HepG2 (cell line): ENCODE measurements around the gene RNF4. TPM values are rescaled to one million over a fixed set of nuclear protein-coding genes. Genes with fewer than 3 reads are reported as not detected.
A peak's percentile ranks its signal among the peaks of the same experiment; 100 is the strongest.

ENCODE experiments used
- AGO1 ChIP-seq: fragments of 200-400 bp; formaldehyde crosslinking; IDR thresholded peaks from 2 replicates; pipeline ENCODE4 v1.6.1; 2017; ENCODE audit warnings: mild to moderate bottlenecking, low read depth, low read length, moderate library complexity; ENCODE audit not compliant: poor library complexity, severe bottlenecking
- DPF2 ChIP-seq: sonication (generic); formaldehyde crosslinking; IDR thresholded peaks from 2 replicates; pipeline ENCODE4 v1.4.0; 2020; ENCODE audit warnings: mild to moderate bottlenecking, low read depth, missing genetic modification reagents, borderline replicate concordance
- GATAD2A ChIP-seq: IDR thresholded peaks from 2 replicates; pipeline ENCODE4 v1.6.1; 2016
- GLI4 ChIP-seq: sonication (generic); formaldehyde crosslinking; IDR thresholded peaks from 2 replicates; pipeline ENCODE4 v1.5.1; 2020; ENCODE audit warnings: missing genetic modification reagents, mild to moderate bottlenecking, moderate library complexity, borderline replicate concordance
- KAT7 ChIP-seq: IDR thresholded peaks from 2 replicates; pipeline ENCODE4 v1.6.1; 2018; ENCODE audit warnings: borderline replicate concordance, missing compliant biosample characterization
- MTA1 ChIP-seq: sonication (generic); formaldehyde crosslinking; IDR thresholded peaks from 2 replicates; pipeline ENCODE4 v1.4.0; 2020; ENCODE audit warnings: missing genetic modification reagents, mild to moderate bottlenecking, borderline replicate concordance
- NCOA1 ChIP-seq: sonication (generic); formaldehyde crosslinking; IDR thresholded peaks from 2 replicates; pipeline ENCODE4 v1.9.0; 2021; ENCODE audit warnings: missing genetic modification reagents
- ZMYM4 ChIP-seq: sonication (generic); formaldehyde crosslinking; IDR thresholded peaks from 2 replicates; pipeline ENCODE4 v1.8.1; 2023; ENCODE audit warnings: mild to moderate bottlenecking, missing genetic modification reagents
- ZNF468 ChIP-seq: sonication (generic); formaldehyde crosslinking; IDR thresholded peaks from 2 replicates; pipeline ENCODE4 v1.8.0; 2022; ENCODE audit warnings: mild to moderate bottlenecking, moderate library complexity, missing genetic modification reagents
- polyA plus RNA-seq, 8 experiments: library from polyadenylated mRNA; depleted of rRNA in 3 of 8; stranded (reverse) in 7 of 8; unstranded in 1 of 8; fragments of >200 nt; fragmentation: Illumina TruSeq in 4 of 8; extraction: Trizol in 4 of 8; gene quantifications; 2 replicates each; pipeline versions ENCODE4 v1.2.1 to v1.2.3, GENCODE V29; 2011 to 2016; ENCODE audit warnings: low read depth in 4 of 8, missing spikeins in 1 of 8, mixed read lengths in 1 of 8; ENCODE audit not compliant: insufficient read depth in 1 of 8
- total RNA-seq, 5 experiments: library from RNA; depleted of rRNA; stranded (reverse); fragments of >200 nt; fragmentation: Illumina TruSeq; extraction: Trizol; gene quantifications; 2 replicates each; pipeline ENCODE4 v1.2.3, GENCODE V29; 2016; ENCODE audit warnings: low read depth in 1 of 5
- TF ChIP-seq, protein P1 (sequence below): sonication (generic); formaldehyde crosslinking; IDR thresholded peaks from 2 replicates; pipeline ENCODE4 v1.8.0; 2022; ENCODE audit warnings: mild to moderate bottlenecking, missing genetic modification reagents
- TF ChIP-seq, protein P2 (sequence below): sonication (generic); formaldehyde crosslinking; IDR thresholded peaks from 2 replicates; pipeline ENCODE4 v1.9.0; 2022; ENCODE audit warnings: missing genetic modification reagents, mild to moderate bottlenecking, borderline replicate concordance
- TF ChIP-seq, protein P3 (sequence below), 2 experiments: sonication (generic) in 1 of 2; formaldehyde crosslinking in 1 of 2; IDR thresholded peaks; 2 replicates each; pipeline versions ENCODE4 v1.6.1 to v1.9.0; 2014 to 2022; ENCODE audit warnings: antibody characterized with exemption in 1 of 2, borderline replicate concordance in 1 of 2, inconsistent platforms in 1 of 2, low read depth in 1 of 2, missing genetic modification reagents in 1 of 2
- TF ChIP-seq, protein P4 (sequence below): sonication (generic); IDR thresholded peaks from 2 replicates; pipeline ENCODE4 v1.6.1; 2016; ENCODE audit warnings: low read depth, borderline replicate concordance
- TF ChIP-seq, protein P5 (sequence below): sonication (generic); formaldehyde crosslinking; IDR thresholded peaks from 2 replicates; pipeline ENCODE4 v1.4.0; 2020; ENCODE audit warnings: missing genetic modification reagents

RNF4 gene
- total and polyA plus RNA-seq, 2 of the 13 experiments (the other 11 are each of a cell fraction or from before 2014, with no cell fraction given) = 38.1 to 45.1 TPM

- TF ChIP-seq, protein P1, sequence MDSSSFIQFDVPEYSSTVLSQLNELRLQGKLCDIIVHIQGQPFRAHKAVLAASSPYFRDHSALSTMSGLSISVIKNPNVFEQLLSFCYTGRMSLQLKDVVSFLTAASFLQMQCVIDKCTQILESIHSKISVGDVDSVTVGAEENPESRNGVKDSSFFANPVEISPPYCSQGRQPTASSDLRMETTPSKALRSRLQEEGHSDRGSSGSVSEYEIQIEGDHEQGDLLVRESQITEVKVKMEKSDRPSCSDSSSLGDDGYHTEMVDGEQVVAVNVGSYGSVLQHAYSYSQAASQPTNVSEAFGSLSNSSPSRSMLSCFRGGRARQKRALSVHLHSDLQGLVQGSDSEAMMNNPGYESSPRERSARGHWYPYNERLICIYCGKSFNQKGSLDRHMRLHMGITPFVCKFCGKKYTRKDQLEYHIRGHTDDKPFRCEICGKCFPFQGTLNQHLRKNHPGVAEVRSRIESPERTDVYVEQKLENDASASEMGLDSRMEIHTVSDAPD = peak; percentile 88
- TF ChIP-seq MTA1 (CRISPR knock-in tag) (0 out of 2 replicates have a peak, but pooled peaks have one; percentile 22), KAT7 (CRISPR knock-in tag) (no peak), GLI4 (CRISPR knock-in tag) (no peak), DPF2 (CRISPR knock-in tag) (no peak), ZNF468 (CRISPR knock-in tag) (no peak), ZMYM4 (CRISPR knock-in tag) (peak; percentile 63; the same call in 1 of the 2 replicates), NCOA1 (CRISPR knock-in tag) (no peak), GATAD2A (CRISPR knock-in tag) (peak; percentile 84), AGO1 (no peak)
- TF ChIP-seq, protein P2, sequence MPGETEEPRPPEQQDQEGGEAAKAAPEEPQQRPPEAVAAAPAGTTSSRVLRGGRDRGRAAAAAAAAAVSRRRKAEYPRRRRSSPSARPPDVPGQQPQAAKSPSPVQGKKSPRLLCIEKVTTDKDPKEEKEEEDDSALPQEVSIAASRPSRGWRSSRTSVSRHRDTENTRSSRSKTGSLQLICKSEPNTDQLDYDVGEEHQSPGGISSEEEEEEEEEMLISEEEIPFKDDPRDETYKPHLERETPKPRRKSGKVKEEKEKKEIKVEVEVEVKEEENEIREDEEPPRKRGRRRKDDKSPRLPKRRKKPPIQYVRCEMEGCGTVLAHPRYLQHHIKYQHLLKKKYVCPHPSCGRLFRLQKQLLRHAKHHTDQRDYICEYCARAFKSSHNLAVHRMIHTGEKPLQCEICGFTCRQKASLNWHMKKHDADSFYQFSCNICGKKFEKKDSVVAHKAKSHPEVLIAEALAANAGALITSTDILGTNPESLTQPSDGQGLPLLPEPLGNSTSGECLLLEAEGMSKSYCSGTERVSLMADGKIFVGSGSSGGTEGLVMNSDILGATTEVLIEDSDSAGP (CRISPR knock-in tag) = peak; percentile 85
- TF ChIP-seq, protein P3, sequence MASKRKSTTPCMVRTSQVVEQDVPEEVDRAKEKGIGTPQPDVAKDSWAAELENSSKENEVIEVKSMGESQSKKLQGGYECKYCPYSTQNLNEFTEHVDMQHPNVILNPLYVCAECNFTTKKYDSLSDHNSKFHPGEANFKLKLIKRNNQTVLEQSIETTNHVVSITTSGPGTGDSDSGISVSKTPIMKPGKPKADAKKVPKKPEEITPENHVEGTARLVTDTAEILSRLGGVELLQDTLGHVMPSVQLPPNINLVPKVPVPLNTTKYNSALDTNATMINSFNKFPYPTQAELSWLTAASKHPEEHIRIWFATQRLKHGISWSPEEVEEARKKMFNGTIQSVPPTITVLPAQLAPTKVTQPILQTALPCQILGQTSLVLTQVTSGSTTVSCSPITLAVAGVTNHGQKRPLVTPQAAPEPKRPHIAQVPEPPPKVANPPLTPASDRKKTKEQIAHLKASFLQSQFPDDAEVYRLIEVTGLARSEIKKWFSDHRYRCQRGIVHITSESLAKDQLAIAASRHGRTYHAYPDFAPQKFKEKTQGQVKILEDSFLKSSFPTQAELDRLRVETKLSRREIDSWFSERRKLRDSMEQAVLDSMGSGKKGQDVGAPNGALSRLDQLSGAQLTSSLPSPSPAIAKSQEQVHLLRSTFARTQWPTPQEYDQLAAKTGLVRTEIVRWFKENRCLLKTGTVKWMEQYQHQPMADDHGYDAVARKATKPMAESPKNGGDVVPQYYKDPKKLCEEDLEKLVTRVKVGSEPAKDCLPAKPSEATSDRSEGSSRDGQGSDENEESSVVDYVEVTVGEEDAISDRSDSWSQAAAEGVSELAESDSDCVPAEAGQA (IDR thresholded peaks at IDR 0.05; ENCODE audit: low read depth) = no peak
- TF ChIP-seq, protein P3 (CRISPR knock-in tag; IDR thresholded peaks at IDR 0.05; ENCODE audit: borderline replicate concordance) = no peak
- TF ChIP-seq, protein P4, sequence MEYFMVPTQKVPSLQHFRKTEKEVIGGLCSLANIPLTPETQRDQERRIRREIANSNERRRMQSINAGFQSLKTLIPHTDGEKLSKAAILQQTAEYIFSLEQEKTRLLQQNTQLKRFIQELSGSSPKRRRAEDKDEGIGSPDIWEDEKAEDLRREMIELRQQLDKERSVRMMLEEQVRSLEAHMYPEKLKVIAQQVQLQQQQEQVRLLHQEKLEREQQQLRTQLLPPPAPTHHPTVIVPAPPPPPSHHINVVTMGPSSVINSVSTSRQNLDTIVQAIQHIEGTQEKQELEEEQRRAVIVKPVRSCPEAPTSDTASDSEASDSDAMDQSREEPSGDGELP = peak; percentile 24; the same call in 1 of the 2 replicates
- TF ChIP-seq, protein P5, sequence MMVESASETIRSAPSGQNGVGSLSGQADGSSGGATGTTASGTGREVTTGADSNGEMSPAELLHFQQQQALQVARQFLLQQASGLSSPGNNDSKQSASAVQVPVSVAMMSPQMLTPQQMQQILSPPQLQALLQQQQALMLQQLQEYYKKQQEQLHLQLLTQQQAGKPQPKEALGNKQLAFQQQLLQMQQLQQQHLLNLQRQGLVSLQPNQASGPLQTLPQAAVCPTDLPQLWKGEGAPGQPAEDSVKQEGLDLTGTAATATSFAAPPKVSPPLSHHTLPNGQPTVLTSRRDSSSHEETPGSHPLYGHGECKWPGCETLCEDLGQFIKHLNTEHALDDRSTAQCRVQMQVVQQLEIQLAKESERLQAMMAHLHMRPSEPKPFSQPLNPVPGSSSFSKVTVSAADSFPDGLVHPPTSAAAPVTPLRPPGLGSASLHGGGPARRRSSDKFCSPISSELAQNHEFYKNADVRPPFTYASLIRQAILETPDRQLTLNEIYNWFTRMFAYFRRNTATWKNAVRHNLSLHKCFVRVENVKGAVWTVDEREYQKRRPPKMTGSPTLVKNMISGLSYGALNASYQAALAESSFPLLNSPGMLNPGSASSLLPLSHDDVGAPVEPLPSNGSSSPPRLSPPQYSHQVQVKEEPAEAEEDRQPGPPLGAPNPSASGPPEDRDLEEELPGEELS (CRISPR knock-in tag) = no peak
Measured at GRCh38 chr4:2441393-2442174, 27.3 kb upstream of the RNF4 start (continued).
